Stimulated activated naive CD4-positive, alpha-beta T cell treated with Interleukin-2 at 50 U/mL for 16 hours (primary cell): ENCODE data around the gene P4HTM.

Experiments
- DNase-seq: peaks from one replicate; lab custom pipeline; 2025; lab: John Stamatoyannopoulos, UW

Gene P4HTM, protein sequence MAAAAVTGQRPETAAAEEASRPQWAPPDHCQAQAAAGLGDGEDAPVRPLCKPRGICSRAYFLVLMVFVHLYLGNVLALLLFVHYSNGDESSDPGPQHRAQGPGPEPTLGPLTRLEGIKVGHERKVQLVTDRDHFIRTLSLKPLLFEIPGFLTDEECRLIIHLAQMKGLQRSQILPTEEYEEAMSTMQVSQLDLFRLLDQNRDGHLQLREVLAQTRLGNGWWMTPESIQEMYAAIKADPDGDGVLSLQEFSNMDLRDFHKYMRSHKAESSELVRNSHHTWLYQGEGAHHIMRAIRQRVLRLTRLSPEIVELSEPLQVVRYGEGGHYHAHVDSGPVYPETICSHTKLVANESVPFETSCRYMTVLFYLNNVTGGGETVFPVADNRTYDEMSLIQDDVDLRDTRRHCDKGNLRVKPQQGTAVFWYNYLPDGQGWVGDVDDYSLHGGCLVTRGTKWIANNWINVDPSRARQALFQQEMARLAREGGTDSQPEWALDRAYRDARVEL

GRCh38 chr3:48989796-48990635 is at the start of gene P4HTM:
P4HTM (plus strand) TSS chr3:48990241; CDS start chr3:48990257, 16 bp downstream.
- DNase-seq = peak; percentile 80

GRCh38 chr3:48945432-48945831 is 44.6 kb upstream of the P4HTM start:
- DNase-seq = no peak

- DNase-seq = no peak
Measured at GRCh38 chr3:48945891-48946549, 44.0 kb upstream of the P4HTM start.

DNA sequence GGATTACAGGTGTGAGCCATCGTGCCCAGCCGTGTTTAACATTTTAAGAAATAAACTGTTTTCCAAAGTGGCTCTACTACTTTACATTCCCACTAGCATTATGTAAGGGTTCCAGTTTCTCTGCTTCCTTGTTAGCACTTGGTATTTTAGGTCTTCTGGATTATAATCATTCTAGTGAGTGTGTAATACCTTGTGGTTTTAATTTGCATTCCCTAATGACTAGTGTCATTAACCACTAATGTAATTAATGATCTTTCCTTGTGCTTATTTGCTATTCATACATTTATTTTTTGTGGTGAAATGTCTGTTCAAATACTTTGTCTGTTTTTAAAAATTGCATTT is 40.7 kb upstream of the P4HTM start:
- DNase-seq = no peak

DNA sequence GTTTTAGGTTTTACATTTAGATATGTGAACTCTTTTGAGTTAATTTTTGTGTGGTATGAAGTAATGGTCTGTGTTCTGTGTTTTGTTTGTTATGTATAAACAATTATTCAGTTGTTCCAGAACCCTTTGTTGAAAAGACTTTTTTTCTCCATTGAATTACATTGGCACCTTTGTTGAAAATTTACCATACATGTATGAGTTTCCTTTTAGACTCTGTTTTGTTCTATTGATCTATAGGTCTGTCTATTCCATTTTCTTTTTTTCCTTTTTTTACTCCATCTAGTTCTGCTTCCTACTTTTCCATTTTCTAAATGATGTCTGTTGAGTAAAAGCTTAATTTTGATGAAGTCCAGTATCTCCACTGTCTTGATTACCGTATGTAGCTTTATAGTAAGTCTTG is 40.0 kb upstream of the P4HTM start:
- DNase-seq = no peak

DNA sequence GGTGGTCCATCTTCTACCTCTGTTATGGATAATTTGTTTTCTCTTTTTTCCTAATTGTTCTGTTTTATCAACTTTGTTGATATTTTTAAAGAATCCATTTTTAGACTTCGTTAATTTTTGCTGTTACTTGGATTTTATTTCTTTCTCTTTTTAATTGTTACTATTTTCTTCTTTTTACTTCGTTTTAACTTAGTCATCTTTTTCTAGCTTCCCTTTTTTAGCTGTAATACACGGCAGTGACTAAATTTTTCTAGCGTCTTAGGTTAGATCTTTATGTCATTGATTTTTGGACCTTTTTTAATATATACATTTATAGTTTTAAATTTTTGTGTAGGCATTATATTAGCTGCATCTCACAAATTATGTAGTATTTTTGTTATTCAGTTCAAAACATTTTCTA is 38.3 kb upstream of the P4HTM start:
- no peak for DNase-seq

DNA sequence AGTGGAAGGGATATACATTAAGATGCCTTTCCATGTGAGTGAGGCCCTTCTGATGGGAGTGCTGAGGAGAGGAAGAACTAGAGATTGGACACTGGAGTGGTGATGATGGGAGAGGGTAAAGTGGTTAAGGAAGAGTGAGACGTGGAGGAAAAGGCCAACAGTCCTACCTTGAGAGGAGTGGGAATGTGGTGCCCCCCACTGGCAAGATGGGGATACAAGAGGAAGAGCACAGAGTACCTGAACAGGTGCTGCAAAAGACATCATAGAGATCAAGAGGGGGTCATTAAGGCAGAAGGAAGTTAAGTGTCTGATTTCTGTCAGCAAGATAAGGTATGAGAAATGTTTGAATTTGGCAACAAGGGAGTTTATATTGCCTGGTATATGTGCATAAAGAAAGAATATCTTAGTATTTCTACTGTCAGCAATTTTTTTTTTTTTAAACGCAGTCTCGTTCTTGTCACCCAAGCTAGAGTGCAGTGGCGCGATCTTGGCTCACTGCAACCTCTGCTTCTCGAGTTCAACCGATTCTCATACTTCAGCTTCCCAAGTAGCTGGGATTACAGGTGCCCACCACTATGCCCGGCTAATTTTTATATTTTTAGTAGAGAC is 37.4 kb upstream of the P4HTM start:
- no peak for DNase-seq

DNA sequence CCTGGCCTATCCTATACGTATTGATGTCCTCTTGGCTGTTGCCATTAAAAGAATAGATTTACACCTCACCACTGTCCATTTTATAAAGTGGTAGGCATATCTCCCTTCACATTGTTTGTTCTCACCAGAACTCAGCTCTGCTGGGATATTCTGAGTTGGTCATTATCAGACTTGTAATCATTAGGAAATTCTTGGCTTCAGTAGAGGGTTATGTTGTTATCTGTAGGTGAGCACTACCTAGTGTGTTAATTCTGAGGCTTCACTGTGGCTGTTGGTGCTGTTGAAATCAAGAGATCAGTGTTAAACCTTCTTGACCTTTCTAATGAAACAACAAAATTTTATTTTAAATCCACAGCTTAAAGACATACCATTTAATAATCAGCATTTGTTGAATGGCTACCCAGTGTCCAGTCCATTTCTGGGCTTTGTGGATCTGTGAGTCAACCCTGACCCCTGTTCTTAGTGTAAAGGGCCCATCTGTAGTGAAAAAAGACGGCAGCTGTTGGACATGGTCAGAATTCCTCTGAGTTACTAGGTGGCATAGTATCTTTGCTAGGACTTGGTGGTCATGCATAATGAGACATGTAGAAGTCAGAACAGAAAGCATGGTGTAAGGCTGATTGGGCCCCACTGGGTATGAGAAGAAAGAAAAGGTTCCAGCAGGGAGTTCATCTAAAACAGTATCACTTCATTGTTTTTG is 32.9 kb upstream of the P4HTM start:
- DNase-seq = no peak

GRCh38 chr3:48960841-48961413 is 29.1 kb upstream of the P4HTM start:
- no peak for DNase-seq

DNA sequence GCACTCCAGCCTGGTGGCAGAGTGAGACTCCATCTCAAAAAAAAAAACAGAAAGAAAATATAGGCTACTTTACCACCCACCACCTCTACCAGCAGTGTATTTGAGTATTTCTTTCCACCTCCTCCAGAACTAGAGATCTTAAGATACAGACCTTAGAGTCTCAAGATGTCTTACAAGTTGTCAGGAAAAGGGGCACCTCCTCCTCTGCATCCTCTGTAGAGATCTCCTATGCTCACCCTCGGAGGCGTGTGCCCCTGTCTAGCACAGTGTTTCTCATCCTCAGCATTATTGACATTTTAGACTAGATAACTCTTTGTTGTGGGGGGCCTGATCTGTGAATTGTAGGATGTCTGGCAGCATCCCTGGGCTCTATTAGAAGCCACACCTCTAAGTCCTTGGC is 27.7 kb upstream of the P4HTM start:
- no peak for DNase-seq

DNA sequence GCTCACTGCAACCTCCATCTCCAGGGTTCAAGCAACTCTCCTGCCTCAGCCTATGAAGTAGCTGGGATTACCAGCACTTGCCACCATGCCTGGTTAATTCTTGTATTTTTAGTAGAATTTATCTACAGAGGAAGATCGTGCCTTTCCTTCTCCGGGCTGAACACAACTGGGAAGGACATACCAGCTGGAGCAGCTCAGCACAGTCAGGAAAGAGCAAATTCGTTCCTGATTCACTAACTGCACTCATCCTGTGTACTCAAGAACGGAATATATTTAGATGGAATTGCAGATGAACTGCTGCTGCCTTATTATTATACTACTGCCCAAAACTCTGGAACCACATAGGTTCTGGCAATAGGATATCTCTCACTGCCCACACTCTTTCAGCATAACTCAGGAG is 27.1 kb upstream of the P4HTM start:
- no peak for DNase-seq

- no peak for DNase-seq
Measured at GRCh38 chr3:48963591-48963990, 26.4 kb upstream of the P4HTM start.

DNA sequence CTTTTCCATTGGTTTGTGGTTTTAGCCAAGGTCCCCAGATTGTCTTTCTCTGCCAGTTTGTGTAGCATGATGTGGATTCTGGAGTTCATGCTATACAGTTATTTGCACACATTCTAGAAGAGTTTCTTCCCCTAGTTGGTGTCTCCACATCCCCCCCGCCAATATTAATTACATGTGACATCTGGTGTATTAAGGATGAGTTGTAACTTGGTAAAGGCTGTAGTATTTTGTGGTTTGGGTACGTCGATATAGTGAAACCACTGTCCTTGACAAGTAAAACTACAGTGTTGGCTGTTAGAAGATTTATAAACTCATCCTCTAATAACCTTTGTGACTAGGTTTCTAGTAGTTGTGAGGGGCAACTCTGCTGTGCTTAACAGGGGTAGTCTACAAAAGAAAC is 23.7 kb upstream of the P4HTM start:
- DNase-seq = no peak

- peak; percentile 50 for DNase-seq
Measured at GRCh38 chr3:48966876-48967361, 23.1 kb upstream of the P4HTM start.

GRCh38 chr3:48970586-48970985 is 19.5 kb upstream of the P4HTM start:
- DNase-seq = no peak

DNA sequence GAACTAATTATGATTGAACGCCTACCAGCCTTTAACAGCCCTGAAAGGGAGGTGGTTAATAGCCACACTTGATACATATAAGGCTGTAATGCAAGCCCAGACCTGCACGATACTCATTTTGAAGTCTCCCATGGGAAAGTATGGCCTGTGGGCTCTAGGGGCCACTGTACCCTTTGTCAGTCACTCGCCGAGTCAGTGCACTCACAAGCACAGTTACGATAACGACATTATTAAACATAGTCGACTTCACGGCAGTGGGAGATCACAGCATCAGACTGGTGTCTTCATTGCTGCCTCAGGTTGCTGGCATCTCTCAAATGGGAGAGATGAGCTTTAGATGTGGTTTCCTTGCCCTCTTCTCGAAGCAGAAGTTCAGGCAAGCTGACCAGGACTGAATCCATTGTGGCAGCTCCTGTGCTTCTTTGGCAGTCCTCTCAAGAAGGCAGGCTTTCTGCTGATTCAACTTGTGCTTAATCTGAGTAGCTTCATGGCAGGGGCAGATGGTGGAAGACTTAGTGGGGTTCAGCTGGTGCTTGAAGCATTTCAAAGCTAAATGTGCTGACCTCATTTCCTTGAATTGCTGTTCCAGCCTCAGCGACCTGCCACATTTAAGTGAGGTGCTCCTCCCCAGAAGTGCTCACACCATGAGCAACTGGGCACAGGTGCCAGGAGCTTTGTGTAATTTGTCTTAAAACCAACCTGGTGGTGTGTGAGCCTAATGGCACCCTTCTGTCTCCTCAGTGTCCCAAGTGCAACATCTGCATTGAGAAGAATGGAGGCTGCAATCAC is 15.8 kb upstream of the P4HTM start:
- no peak for DNase-seq

DNA sequence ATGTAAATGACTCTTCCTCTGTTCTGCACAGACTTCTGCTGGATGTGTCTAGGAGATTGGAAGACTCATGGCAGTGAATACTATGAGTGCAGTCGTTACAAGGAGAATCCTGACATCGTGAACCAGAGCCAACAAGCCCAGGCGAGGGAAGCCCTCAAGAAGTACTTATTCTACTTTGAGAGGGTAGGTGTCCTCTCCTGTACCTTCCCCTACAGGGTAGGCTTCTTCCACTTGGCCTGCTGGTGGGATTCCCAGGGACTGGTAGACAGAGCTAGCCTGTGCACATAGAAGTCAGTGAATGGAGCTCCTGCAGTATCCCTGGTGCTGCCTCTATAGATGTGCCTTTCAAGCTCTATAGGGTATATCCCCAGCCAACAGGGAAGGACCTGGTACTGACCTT is 10.6 kb upstream of the P4HTM start:
- no peak for DNase-seq

GRCh38 chr3:48980295-48980694 is 9.7 kb upstream of the P4HTM start:
- DNase-seq = no peak

- no peak for DNase-seq
Measured at GRCh38 chr3:48982016-48982415, 8.0 kb upstream of the P4HTM start.

GRCh38 chr3:48982686-48983085 is 7.4 kb upstream of the P4HTM start:
- no peak for DNase-seq
